Limb (tissue), 2 donors: Measurements from ENCODE around the gene NABP2.
"Not testable (repeated sequence)": the region's sequence is repeated elsewhere in the genome, so short reads cannot be mapped to it uniquely, and the experiment has no call there.

ENCODE experiments used
- DNase-seq, 2 donors: peaks; one replicate each; pipeline ENCODE4 v3.0.0-alpha.2; 2016; ENCODE audit errors: extremely low spot score in 2 of 2

Gene NABP2

GRCh38 chr12:56272468-56272867 lies 48.3 kb downstream of the NABP2 start:
- DNase-seq: not testable (repeated sequence)

DNA sequence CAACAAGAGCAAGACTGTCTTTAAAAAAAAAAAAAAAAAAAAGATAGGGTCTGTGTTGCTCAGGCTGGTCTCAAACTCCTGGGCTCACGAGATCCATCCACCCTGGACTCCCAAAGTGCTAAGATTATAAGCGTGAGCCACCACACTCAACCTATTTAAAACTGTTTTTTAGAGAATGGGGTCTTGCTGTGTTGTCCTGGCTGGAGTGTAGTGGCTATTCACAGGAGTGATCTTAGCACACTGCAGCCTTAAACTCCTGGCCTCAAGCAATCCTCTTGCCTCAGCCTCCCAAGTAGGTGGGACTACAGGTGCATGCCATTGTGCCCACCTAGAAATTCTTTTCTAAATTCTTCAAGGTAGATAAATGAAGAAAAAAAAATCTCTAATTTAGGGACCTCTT lies 50.2 kb downstream of the NABP2 start:
- no peak for DNase-seq

GRCh38 chr12:56278905-56279304 lies 54.8 kb downstream of the NABP2 start:
- DNase-seq: no peak
